Stomach (tissue), 9 donors: Measurements from ENCODE around the gene STK32A. TPM values are rescaled to one million over a fixed set of nuclear protein-coding genes. Genes with fewer than 3 reads are reported as not detected.

Experiments used
- DNase-seq, 2 donors: peaks; one replicate each; pipeline versions ENCODE4 v3.0.0 to v3.0.0-alpha.2; 2013 to 2019
- H3K27ac ChIP-seq, 5 donors: fragments of 200-600 bp in 4 of 5; sonication (generic) in 4 of 5; one replicate each; pipeline ENCODE4 v1.5.1; 2013 to 2019; ENCODE audit warnings: mild to moderate bottlenecking in 1 of 5, moderate library complexity in 1 of 5
- H3K27me3 ChIP-seq, 3 donors: fragments of 200-600 bp; sonication (generic); one replicate each; pipeline ENCODE4 v1.5.1; 2017 to 2019; ENCODE audit warnings: mixed run types in 1 of 3
- H3K36me3 ChIP-seq, 4 donors: fragments of 200-600 bp; sonication (generic); 1 replicate in 3 of 4; 2 replicates in 1 of 4; pipeline ENCODE4 v1.5.1; 2016 to 2019
- H3K4me1 ChIP-seq, 4 donors: fragments of 200-600 bp; sonication (generic); one replicate each; pipeline ENCODE4 v1.5.1; 2016 to 2019
- H3K4me3 ChIP-seq, 4 donors: fragments of 200-600 bp; sonication (generic) in 3 of 4; one replicate each; pipeline ENCODE4 v1.5.1; 2016 to 2019; ENCODE audit warnings: mild to moderate bottlenecking in 1 of 4
- H3K9me3 ChIP-seq, 4 donors: fragments of 200-600 bp; sonication (generic); one replicate each; pipeline ENCODE4 v1.5.1; 2016 to 2019
- CTCF ChIP-seq, 7 experiments: fragments of 450-650 bp in 4 of 7; fragments of 200-600 bp in 3 of 7; sonication (generic) in 3 of 7; IDR thresholded peaks; one replicate each; pipeline ENCODE4 v1.5.1; 2016 to 2019; ENCODE audit warnings: antibody characterized with exemption in 7 of 7, control low read depth in 2 of 7, mild to moderate bottlenecking in 1 of 7
- EP300 ChIP-seq: sonication (generic); formaldehyde crosslinking; IDR thresholded peaks from one replicate; pipeline ENCODE4 v1.6.1; 2017; ENCODE audit warnings: antibody characterized with exemption
- POLR2A ChIP-seq, 4 donors: fragments of 450-650 bp; IDR thresholded peaks; one replicate each; pipeline ENCODE4 v1.6.1; 2016; ENCODE audit warnings: antibody characterized with exemption in 4 of 4, control low read depth in 2 of 4, mild to moderate bottlenecking in 1 of 4, moderate library complexity in 1 of 4
- POLR2AphosphoS5 ChIP-seq, 3 donors: sonication (generic); formaldehyde crosslinking; IDR thresholded peaks; one replicate each; pipeline ENCODE4 v1.6.1; 2016; ENCODE audit warnings: antibody characterized with exemption in 3 of 3
- WGBS, 5 donors: extraction: QIAGEN DNeasy Blood & Tissue Kit in 3 of 5; methylation state at CpG; one replicate each; pipeline versions ENCODE4 v1.1.5 to v1.1.7; 2013 to 2018; 5-methylcytosine and 5-hydroxymethylcytosine counted together
- intact Hi-C: fragments of 100-400 bp; cut with DNase I; formaldehyde crosslinking; loops from one replicate; pipeline ENCODE4 v1.15.1; 2023; ENCODE audit warnings: low total_unique reads
- polyA plus RNA-seq, 3 donors: library from polyadenylated mRNA; stranded (reverse); fragments of 200-250 nt; gene quantifications; one replicate each; pipeline ENCODE4 v1.2.3, GENCODE V29; 2013
- total RNA-seq, 5 donors: library from RNA; depleted of rRNA; stranded (reverse); fragments of >200 nt; gene quantifications; one replicate each; pipeline versions ENCODE4 v1.1.0 to v1.2.3, GENCODE V29; 2014 to 2016
- donor health status: healthy with polysubstance abuse.
- donor health status: Bipolar disorder and iron deficiency.
- donor health status: healthy.

Gene STK32A
- total and polyA plus RNA-seq, 8 donors: 0.48 to 29.7 (median 0.62) TPM

- peak in 1 of 2 donors; percentile 3 for DNase-seq
- WGBS, 5 donors: 42 to 71% (median 46%) methylated on average over 6 of the region's 6 CpGs
- TF ChIP-seq EP300 (no peak), POLR2A (IDR thresholded peaks at IDR 0.05) (no peak), CTCF (IDR thresholded peaks at IDR 0.05) (no peak), POLR2AphosphoS5 (IDR thresholded peaks at IDR 0.05) (no peak)
- Histone ChIP-seq H3K4me3 (no peak overlapping the region), H3K27ac (peak overlapping the region in 2 of 5 donors; percentile 20 to 66), H3K9me3 (no peaks in the 10 kb centered on the region), H3K4me1 (peaks cover 0 to 6% (median 3%) of the 10 kb centered on the region in 4 donors), H3K27me3 (no peaks in the 10 kb centered on the region), H3K36me3 (no peaks in the 10 kb centered on the region)
- intact Hi-C loops: no loop called here
These were observed 68.4 kb downstream of the STK32A start for GRCh38 chr5:147303251-147303650.

GRCh38 chr5:147303976-147304375 lies 69.2 kb downstream of the STK32A start:
- Histone ChIP-seq H3K4me1 (peaks cover 0 to 6% (median 3%) of the 10 kb centered on the region in 4 donors), H3K4me3 (no peak overlapping the region), H3K27ac (peak overlapping the region in 2 of 5 donors; percentile 20 to 66), H3K9me3 (no peaks in the 10 kb centered on the region), H3K36me3 (no peaks in the 10 kb centered on the region), H3K27me3 (no peaks in the 10 kb centered on the region)
- TF ChIP-seq POLR2AphosphoS5 (IDR thresholded peaks at IDR 0.05) (no peak), CTCF (IDR thresholded peaks at IDR 0.05) (no peak), EP300 (no peak), POLR2A (IDR thresholded peaks at IDR 0.05) (no peak)
- WGBS, 5 donors: 69 to 75% (median 70%) methylated on average over 2 of the region's 2 CpGs
- DNase-seq: no peak
- intact Hi-C loops: no loop called here

- Histone ChIP-seq H3K27me3 (no peaks in the 10 kb centered on the region), H3K36me3 (no peaks in the 10 kb centered on the region), H3K4me3 (no peak overlapping the region), H3K9me3 (no peaks in the 10 kb centered on the region), H3K4me1 (peaks cover 0 to 10% (median 3%) of the 10 kb centered on the region in 4 donors), H3K27ac (no peak overlapping the region)
- TF ChIP-seq CTCF (IDR thresholded peaks at IDR 0.05) (no peak), POLR2AphosphoS5 (IDR thresholded peaks at IDR 0.05) (no peak), EP300 (no peak), POLR2A (IDR thresholded peaks at IDR 0.05) (no peak)
- intact Hi-C loops: no loop called here
- WGBS, 5 donors: 86 to 94% (median 91%) methylated on average over 9 of the region's 9 CpGs
- no peak for DNase-seq
These were observed 70.3 kb downstream of the STK32A start for GRCh38 chr5:147305147-147305546.

GRCh38 chr5:147306351-147306750 lies 71.5 kb downstream of the STK32A start:
- Histone ChIP-seq H3K27ac (no peak overlapping the region), H3K4me1 (peaks cover 0 to 17% (median 3%) of the 10 kb centered on the region in 4 donors), H3K36me3 (no peaks in the 10 kb centered on the region), H3K4me3 (no peak overlapping the region), H3K9me3 (no peaks in the 10 kb centered on the region), H3K27me3 (no peaks in the 10 kb centered on the region)
- no peak for TF ChIP-seq POLR2AphosphoS5 (IDR thresholded peaks at IDR 0.05)
- TF ChIP-seq EP300: no peak
- TF ChIP-seq POLR2A (IDR thresholded peaks at IDR 0.05): no peak
- TF ChIP-seq CTCF (IDR thresholded peaks at IDR 0.05): no peak
- DNase-seq: no peak
- intact Hi-C loops: no loop called here
